Measurements from ENCODE around the gene TACR2.
"Not testable (repeated sequence)": the region's sequence is repeated elsewhere in the genome, so short reads cannot be mapped to it uniquely, and the experiment has no call there.

TACR2 gene

DNA sequence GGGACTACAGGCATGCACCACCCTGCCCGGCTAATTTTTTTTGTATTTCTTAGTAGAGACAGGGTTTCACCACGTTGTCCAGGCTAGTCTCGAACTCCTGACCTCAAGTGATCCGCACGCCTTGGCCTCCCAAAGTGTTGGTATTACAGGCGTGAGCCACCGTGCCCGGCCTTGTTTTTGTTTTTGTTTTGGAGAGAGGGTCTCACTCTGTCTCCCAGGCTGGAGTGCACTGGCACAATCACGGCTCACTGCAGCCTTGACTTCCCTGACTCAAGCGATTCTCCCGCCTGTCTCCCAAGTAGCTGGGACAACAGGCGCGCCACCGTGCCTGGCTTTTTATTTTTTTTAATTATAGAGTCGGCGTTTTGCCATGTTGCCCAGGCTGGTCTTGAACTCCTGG, 33.7 kb upstream of the TACR2 start:
- DNase-seq (ENCODE audit: low spot score), result not testable (repeated sequence)

- peak; percentile 51 for DNase-seq (ENCODE audit: low spot score)
Measured at GRCh38 chr10:69449841-69450240, 33.1 kb upstream of the TACR2 start.

DNA sequence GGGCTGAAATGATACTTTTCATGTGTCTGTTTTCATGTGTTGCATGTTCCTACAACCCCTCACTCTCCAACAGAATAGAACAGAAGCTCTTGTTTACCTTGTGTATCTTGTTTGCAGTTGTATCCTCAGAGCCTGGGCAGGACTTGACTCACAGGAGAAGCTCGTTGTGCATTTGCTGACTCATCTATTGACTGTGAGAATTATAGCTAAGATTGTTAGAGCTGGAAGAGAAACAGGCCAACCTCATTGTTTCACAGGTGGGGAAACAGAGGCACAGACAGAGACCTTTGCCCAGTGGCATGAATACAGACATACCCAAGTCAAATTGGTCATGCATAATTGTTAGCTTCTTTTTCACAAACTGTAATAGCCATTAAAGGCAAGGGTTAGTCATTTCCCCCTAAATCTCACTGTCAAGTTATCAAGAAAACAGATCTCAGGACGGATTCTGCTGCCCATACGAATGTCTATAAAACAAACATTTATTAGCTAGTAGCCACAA, 30.0 kb upstream of the TACR2 start:
- no peak for DNase-seq (ENCODE audit: low spot score)

- no peak for DNase-seq (ENCODE audit: low spot score)
Measured at GRCh38 chr10:69446229-69446628, 29.5 kb upstream of the TACR2 start.

- no peak for DNase-seq (ENCODE audit: low spot score)
Measured at GRCh38 chr10:69445041-69445440, 28.3 kb upstream of the TACR2 start.

DNA sequence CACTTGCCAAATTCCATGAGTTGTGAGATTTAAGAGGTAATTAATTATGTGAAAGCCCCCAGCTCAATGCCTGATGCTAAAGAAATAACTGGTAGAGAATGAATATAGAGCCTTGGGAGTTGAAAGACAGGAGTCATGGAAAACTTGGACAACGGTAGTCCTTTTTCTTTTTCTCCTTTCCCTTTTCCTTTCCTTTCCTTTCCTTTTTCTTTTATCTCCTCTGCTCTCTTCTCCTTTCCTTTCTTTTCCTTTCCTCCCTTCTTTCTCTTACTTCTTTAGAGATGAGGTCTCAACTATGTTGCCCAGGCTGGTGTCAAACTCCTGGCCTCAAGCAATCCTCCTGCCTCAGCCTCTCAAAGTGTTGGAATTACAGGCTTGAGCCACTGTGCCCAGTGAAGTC, 26.6 kb upstream of the TACR2 start:
- DNase-seq (ENCODE audit: low spot score), result no peak

DNA sequence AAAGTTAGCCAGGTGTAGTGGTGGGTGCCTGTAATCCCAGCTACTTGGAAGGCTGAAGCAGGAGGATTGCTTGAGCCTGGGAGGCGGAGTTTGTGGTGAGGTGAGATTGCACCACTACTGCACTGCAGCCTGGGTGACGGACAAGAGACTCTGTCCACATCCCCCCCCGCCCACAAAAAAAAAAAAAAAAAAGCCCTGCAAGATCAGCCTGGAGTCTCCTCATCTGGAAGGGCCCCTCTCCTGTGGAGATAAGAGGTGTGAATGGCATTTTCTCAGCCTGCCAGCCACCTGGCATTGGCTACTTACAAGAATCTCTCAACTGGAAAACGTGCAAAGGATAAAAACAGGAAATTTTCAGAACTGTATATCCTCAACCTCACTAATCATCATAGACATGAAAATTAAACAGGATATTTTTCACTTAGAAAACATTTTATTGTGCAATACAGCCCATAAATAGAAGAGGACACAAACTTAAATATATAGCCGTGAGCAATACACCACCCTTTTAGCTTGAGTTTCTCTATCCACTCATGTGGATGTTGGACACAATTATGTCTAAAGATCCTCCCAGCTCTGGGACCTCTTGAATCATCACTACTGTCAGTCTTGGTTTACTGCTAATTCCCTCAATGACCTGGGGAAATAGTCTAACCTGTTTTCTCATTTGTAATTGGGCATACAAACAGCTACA, 23.2 kb upstream of the TACR2 start:
- DNase-seq (ENCODE audit: low spot score), result no peak

GRCh38 chr10:69439350-69439739, 22.6 kb upstream of the TACR2 start:
- no peak for DNase-seq (ENCODE audit: low spot score)

DNA sequence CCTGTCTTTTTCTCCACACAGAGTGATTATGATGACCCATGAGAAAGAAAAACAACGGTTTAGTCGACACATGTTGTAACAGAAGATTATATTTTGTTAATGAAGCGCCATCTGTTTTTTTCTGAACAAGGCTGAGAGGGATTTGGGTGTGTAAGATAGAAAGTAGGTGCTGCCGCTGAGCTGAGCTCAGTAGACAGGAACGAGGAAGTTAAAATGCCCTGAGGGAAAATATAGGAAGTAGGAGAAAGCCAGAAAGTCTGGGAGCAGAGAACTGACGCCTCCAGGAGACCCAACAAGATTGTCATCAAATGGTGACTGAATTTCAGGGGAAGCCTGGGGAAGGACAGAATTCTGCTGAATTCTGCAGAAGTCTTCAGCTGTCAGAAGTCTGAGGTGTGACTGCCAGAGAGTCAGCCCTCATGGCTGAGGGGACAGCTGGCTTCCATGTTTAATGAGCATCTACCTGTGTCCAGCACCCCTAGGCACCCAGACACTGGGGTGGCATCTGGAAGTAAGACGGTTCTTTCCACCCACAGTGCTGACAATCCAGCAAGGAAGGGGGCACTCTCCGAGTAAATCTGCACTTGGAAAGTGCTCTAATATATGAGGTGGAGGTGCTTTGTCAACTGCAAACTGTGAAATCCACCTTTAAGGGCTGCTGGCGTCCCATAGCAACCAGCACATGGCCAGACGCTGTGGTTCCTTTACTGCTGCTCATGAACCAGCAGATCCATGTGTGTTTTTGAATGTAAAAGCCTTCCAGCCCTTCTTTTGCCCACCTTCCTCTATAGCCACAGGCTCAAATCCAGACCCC, 22.0 kb upstream of the TACR2 start:
- no peak for DNase-seq (ENCODE audit: low spot score)

DNA sequence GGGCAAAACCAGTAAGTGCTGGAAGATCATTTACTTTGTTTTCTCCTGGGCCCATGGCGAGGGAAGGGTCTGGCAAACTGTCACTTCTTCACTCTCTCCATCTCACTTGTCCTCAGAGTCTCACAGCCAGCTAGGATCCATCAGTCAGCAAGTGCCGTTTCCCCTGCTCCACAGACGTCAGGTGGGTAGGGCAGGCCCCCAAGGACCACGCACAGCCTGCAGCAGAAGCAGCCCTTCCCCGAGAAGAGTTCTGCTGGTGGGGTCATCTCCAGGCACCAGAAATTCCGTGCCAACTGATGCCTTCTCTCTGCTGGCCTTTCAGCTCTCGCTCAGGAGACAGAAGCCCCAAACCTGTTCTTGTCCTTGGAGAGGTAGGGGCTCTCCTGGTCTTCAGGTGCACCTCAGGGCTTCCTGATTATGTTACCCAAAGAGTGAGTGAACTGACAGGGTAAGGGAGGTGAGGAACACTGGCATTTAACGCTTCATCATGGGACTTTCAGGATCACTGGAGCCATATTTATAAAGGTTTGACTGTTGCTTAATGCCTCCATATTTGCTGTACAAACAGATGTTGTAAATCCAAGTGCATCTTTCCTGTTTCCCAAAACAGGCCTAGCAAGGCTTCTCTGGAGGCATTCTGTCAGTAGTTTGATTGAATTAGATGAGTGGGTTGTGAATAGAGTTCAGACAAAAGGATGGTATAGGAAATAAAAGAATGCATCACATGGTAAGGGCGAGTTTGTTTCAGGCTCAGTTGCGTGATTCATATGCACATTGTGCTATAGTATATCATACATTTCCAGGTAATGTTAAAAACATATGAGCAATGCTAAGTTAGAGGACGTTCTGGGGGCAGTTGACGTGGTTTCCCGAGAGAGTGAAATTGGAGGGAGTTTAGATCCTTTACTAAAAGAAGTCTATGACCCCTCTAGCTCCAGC, 20.9 kb upstream of the TACR2 start:
- DNase-seq (ENCODE audit: low spot score), result no peak

DNA sequence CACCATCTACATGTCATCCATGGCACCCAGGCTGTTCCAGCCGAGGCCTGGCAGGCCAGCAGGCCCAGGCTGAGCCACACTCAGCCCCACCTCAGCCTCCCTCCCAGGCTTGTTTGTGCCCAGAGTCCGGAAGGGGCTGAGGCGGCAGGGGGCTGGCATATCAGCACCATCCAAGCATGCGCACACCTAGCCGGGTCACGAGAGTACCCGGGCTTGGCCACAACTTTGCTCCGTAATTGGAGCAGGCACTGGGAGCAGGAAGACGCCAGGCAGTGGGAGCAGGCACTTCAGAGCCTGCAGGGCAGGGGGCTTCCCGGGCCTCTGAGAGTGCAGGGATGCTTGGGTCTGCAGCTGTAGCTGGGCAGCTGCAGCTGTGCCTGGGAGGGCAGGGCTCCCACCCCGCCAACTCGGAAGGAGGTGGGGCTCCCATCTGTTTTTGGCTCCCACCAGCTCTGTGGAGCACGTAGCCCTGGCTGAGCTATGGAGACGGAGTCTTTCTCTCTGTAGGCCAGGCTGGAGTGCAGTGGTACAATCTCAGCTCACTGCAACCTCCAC, 19.3 kb upstream of the TACR2 start:
- no peak for DNase-seq (ENCODE audit: low spot score)

DNA sequence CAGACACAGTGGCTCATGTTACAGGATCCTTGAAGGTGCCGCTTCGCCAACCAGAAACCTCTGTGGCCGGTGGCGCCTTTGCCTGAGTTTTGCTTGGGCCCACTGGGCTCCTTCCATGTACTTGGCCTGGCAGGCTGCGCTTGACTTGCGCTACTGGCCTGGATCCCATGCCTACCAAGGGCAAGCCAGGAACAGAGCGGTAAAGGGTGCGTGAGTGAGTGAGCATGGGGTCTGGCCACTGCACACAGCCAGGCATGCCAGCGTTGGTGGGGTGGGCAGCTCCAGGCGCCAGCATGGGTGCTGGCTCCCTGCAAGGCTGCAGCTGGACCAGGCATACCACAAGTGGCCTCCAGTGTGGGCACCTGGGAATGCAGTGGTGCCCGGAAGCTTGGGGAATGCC, 18.2 kb upstream of the TACR2 start:
- no peak for DNase-seq (ENCODE audit: low spot score)

DNA sequence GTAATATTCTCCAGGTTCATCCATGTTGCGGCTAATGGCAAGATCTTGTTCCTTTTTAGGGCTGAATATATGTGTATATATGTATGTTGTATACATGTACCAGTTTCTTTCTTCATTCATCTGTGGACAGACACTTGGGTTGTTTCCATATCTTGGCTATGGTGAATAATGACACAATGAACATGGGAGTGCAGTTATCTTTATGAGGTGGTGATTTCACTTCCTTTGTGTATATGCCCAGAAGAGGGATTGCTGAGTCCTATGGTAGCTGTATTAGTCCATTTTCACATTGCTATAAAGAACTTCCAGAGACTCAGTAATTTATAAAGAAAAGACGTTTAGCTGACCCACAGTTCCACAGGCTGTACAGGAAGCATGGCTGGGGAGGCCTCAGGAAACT, 17.5 kb upstream of the TACR2 start:
- no peak for DNase-seq (ENCODE audit: low spot score)

DNA sequence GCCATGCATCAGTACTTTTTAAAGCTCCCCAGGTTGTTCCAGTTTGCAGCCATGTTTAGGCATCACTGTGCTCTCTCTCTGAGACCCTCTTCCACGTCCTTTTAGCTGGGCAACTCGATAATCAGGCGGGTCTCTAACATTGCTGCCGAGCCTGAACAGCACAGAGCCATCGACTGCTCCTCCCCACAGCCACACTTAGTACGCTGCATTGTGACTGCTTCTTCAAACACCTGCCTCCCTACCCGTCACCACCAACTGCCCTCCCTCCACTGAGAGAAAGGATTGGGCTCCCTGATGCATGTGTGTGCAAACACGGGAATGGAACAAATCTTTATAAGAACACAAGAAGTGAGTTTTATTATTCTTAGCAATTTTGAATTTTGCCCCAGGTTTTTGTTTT, 11.4 kb upstream of the TACR2 start:
- DNase-seq (ENCODE audit: low spot score), result no peak

- no peak for DNase-seq (ENCODE audit: low spot score)
Measured at GRCh38 chr10:69426376-69426727, 9.6 kb upstream of the TACR2 start.

DNA sequence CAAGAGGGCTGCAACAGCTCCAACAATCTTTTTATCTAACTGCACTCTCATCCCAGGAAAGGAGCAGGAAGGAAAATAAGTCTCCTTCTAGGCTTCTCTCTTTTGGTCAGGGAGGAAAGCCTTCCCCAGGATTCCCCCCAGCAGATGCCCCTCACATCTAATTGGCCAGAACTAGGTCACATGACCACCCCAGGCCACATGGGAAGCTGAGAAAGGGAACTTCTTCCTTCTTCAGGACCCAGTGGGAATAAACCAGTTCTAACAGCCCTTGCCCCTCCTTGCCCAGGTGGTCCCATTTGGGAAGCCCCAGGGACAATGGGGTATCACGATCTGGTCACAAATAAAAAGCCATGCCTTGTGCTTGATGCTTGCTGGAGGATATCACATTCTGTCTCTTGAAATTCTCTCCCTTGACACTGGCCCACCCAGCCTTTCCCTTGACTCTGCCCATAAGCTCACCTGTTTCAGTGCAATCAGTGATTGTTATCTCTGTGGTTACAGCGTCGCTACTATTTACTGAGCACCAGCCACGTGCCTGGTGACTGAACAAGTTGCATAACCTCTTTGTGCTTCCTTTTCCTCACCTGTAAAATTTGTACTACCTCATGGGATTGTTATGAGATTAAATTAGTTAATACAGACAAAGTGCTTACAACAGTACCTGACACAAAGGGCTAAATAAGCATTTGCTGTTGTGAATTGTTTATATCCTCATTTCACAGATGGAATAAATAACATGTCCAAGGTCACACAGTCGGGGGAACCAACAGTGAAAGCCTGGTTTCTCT, 9.0 kb upstream of the TACR2 start:
- DNase-seq (ENCODE audit: low spot score), result peak; percentile 66

- DNase-seq (ENCODE audit: low spot score), result no peak
Measured at GRCh38 chr10:69425041-69425440, 8.3 kb upstream of the TACR2 start.

GRCh38 chr10:69422676-69423075, 6.0 kb upstream of the TACR2 start:
- DNase-seq (ENCODE audit: low spot score), result no peak

- no peak for DNase-seq (ENCODE audit: low spot score)
Measured at GRCh38 chr10:69421611-69422308, 5.0 kb upstream of the TACR2 start.

DNA sequence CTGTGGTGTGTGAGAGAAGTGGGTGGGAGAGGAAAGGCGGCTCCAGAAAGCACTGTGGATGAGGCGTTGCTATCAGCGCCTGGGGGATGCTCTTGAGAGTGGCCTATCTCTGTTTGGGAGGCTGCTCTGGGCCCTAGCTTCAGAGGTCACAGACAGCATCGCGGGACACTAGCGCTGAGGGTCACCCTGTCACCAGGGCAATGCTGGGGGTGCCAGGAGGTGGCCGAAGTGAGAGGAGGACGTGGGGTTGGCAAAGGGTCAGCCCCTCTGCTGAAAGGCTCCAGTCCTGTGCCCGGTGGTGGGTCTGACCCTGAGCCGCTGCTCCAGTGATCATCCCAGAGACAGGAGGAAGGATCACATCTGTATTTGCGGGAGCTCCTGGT, 3.0 kb upstream of the TACR2 start:
- DNase-seq (ENCODE audit: low spot score), result no peak

All from CD4-positive, alpha-beta T cell treated with Interleukin-15 for 4 hours (primary cell).